Coronary artery (tissue), 2 donors: Measurements from ENCODE around the gene MYOF.
A peak's percentile ranks its signal among the peaks of the same experiment; 100 is the strongest.

Experiments used
- DNase-seq: peaks from one replicate; pipeline ENCODE4 v3.0.0-alpha.2; 2017; ENCODE audit warnings: low spot score
- H3K27ac ChIP-seq, 2 donors: fragments of 200-600 bp; sonication (generic); one replicate each; pipeline ENCODE4 v1.5.1; 2016 to 2019
- H3K4me3 ChIP-seq: fragments of 200-600 bp; sonication (generic); 2 replicates; pipeline ENCODE4 v1.5.1; 2016; ENCODE audit warnings: mild to moderate bottlenecking, moderate library complexity
- CTCF ChIP-seq: fragments of 200-600 bp; sonication (generic); IDR thresholded peaks from one replicate; pipeline ENCODE4 v1.5.1; 2019; ENCODE audit warnings: antibody characterized with exemption

The MYOF gene

GRCh38 chr10:93415693-93416092 is 66.4 kb downstream of the MYOF start:
- no peak for TF ChIP-seq CTCF
- Histone ChIP-seq H3K27ac (no peak overlapping the region), H3K4me3 (no peak overlapping the region)

GRCh38 chr10:93413252-93413689 is 68.9 kb downstream of the MYOF start:
- DNase-seq, result no peak
- Histone ChIP-seq H3K4me3 (no peak overlapping the region), H3K27ac (peak overlapping the region in 1 of 2 donors; percentile 58)
- TF ChIP-seq CTCF, result no peak

More at GRCh38 chr10:93415693-93416092, 66.4 kb downstream of the MYOF start:
- DNase-seq, result no peak

- TF ChIP-seq CTCF, result no peak
- H3K27ac ChIP-seq, result peak overlapping the region in 1 of 2 donors; percentile 58
- no peak overlapping the region for H3K4me3 ChIP-seq
- DNase-seq, result no peak
These were observed 69.3 kb downstream of the MYOF start for GRCh38 chr10:93412801-93413200.

- no peak overlapping the region for H3K27ac ChIP-seq
- no peak for TF ChIP-seq CTCF
- DNase-seq, result no peak
- no peak overlapping the region for H3K4me3 ChIP-seq
These were observed 71.3 kb downstream of the MYOF start for GRCh38 chr10:93410697-93411348.

- no peak for TF ChIP-seq CTCF
- no peak overlapping the region for H3K4me3 ChIP-seq
- no peak overlapping the region for H3K27ac ChIP-seq
- DNase-seq, result no peak
These were observed 73.4 kb downstream of the MYOF start for GRCh38 chr10:93408783-93409182.

- DNase-seq, result no peak
- no peak overlapping the region for H3K4me3 ChIP-seq
- TF ChIP-seq CTCF, result no peak
- H3K27ac ChIP-seq, result peak overlapping the region in 1 of 2 donors; percentile 71
These were observed 75.6 kb downstream of the MYOF start for GRCh38 chr10:93406364-93407145.

GRCh38 chr10:93404048-93404354 is 78.1 kb downstream of the MYOF start:
- TF ChIP-seq CTCF, result no peak
- peak overlapping the region in 1 of 2 donors; percentile 19 for H3K27ac ChIP-seq
- DNase-seq, result no peak
- H3K4me3 ChIP-seq, result no peak overlapping the region
